ENCODE results near the gene CSTPP1. TPM values are rescaled to one million over a fixed set of nuclear protein-coding genes. Genes with fewer than 3 reads are reported as not detected.

The CSTPP1 gene
- total RNA-seq, 1 donor from 2014 or later: 34.3 TPM

- no peak for DNase-seq (ENCODE audit: low read depth)
These were observed 224.2 kb downstream of the CSTPP1 start for GRCh38 chr11:47160753-47161133.

GRCh38 chr11:47161134-47161854, 224.7 kb downstream of the CSTPP1 start:
- DNase-seq (ENCODE audit: low read depth): peak; percentile 44

- DNase-seq (ENCODE audit: low read depth): no peak
These were observed 225.3 kb downstream of the CSTPP1 start for GRCh38 chr11:47161890-47162289.

- DNase-seq (ENCODE audit: low read depth): no peak
These were observed 225.9 kb downstream of the CSTPP1 start for GRCh38 chr11:47162426-47162825.

GRCh38 chr11:47163193-47163592, 226.6 kb downstream of the CSTPP1 start:
- DNase-seq (ENCODE audit: low read depth): no peak

GRCh38 chr11:47163898-47164297, 227.3 kb downstream of the CSTPP1 start:
- no peak for DNase-seq (ENCODE audit: low read depth)

- no peak for DNase-seq (ENCODE audit: low read depth)
These were observed 227.8 kb downstream of the CSTPP1 start for GRCh38 chr11:47164321-47164720.

GRCh38 chr11:47165253-47165840, 228.8 kb downstream of the CSTPP1 start:
- DNase-seq (ENCODE audit: low read depth): no peak

- DNase-seq (ENCODE audit: low read depth): no peak
These were observed 229.8 kb downstream of the CSTPP1 start for GRCh38 chr11:47166368-47166767.

GRCh38 chr11:47171061-47171838, 234.7 kb downstream of the CSTPP1 start:
- no peak for DNase-seq (ENCODE audit: low read depth)

GRCh38 chr11:47171856-47172255, 235.3 kb downstream of the CSTPP1 start:
- no peak for DNase-seq (ENCODE audit: low read depth)

GRCh38 chr11:47172740-47173336, 236.3 kb downstream of the CSTPP1 start:
- no peak for DNase-seq (ENCODE audit: low read depth)

GRCh38 chr11:47175746-47176327, 239.3 kb downstream of the CSTPP1 start:
- no peak for DNase-seq (ENCODE audit: low read depth)

- peak; percentile 83 for DNase-seq (ENCODE audit: low read depth)
These were observed 240.0 kb downstream of the CSTPP1 start, which contains the start of gene ARFGAP2 for GRCh38 chr11:47176328-47177228. TSS of gene ARFGAP2 (minus strand) at chr11:47176879. CDS start at chr11:47176853, 26 bp downstream.

- DNase-seq (ENCODE audit: low read depth): peak; percentile 79
These were observed 240.8 kb downstream of the CSTPP1 start for GRCh38 chr11:47177229-47177845.

- DNase-seq (ENCODE audit: low read depth): no peak
These were observed 241.3 kb downstream of the CSTPP1 start for GRCh38 chr11:47177846-47178245.

- no peak for DNase-seq (ENCODE audit: low read depth)
These were observed 241.8 kb downstream of the CSTPP1 start for GRCh38 chr11:47178316-47178715.

GRCh38 chr11:47178737-47179654, 242.4 kb downstream of the CSTPP1 start:
- DNase-seq (ENCODE audit: low read depth): no peak

GRCh38 chr11:47179655-47179991, 243.1 kb downstream of the CSTPP1 start:
- DNase-seq (ENCODE audit: low read depth): no peak

All from renal cortical epithelial cell (primary cell).